Kidney tubule cell (primary cell): Measurements from ENCODE around the gene SLC4A3.
"Not testable (repeated sequence)": the region's sequence is repeated elsewhere in the genome, so short reads cannot be mapped to it uniquely, and the experiment has no call there.

Source experiments
- DNase-seq: peaks from one replicate; pipeline ENCODE4 v3.0.0-alpha.2; 2018; ENCODE audit warnings: low spot score

The SLC4A3 gene

GRCh38 chr2:219680958-219681693 lies 53.7 kb downstream of the SLC4A3 start:
- no peak for DNase-seq

- DNase-seq = peak; percentile 23
These were observed 54.4 kb downstream of the SLC4A3 start for GRCh38 chr2:219681694-219682300.

- DNase-seq = not testable (repeated sequence)
These were observed 56.0 kb downstream of the SLC4A3 start for GRCh38 chr2:219683474-219683873.

GRCh38 chr2:219684721-219685689 lies 57.6 kb downstream of the SLC4A3 start:
- peak; percentile 93 for DNase-seq

GRCh38 chr2:219687272-219687671 lies 59.8 kb downstream of the SLC4A3 start:
- no peak for DNase-seq

- peak; percentile 60 for DNase-seq
These were observed 60.6 kb downstream of the SLC4A3 start for GRCh38 chr2:219687882-219688559.

- peak; percentile 81 for DNase-seq
These were observed 61.4 kb downstream of the SLC4A3 start for GRCh38 chr2:219688560-219689445.

- DNase-seq = peak; percentile 74
These were observed 62.5 kb downstream of the SLC4A3 start for GRCh38 chr2:219689676-219690628.

GRCh38 chr2:219691571-219691970 lies 64.1 kb downstream of the SLC4A3 start:
- DNase-seq = no peak
